Ishikawa (cell line): ENCODE results near the gene STAC.

Experiments
- EGR1 ChIP-seq: IDR thresholded peaks from 2 replicates; pipeline ENCODE4 v1.6.1; 2012
- TAF1 ChIP-seq: IDR thresholded peaks from 2 replicates; pipeline ENCODE4 v1.6.1; 2012; ENCODE audit warnings: low read depth, mild to moderate bottlenecking
- USF1 ChIP-seq: IDR thresholded peaks from 2 replicates; pipeline ENCODE4 v1.6.1; 2012

- TF ChIP-seq TAF1 (peak; percentile 61; the same call in 1 of the 2 replicates), EGR1 (peak; percentile 44; the same call in 1 of the 2 replicates), USF1 (peak; percentile 2; the same call in 1 of the 2 replicates)
Measured at GRCh38 chr3:36380221-36381031, at the start of gene STAC.
